ENCODE data around the gene SLC27A4.

SLC27A4 gene

GRCh38 chr9:128384801-128385495 lies 44.6 kb downstream of the SLC27A4 start:
- H3K27me3 ChIP-seq (replicated peaks; ENCODE audit: control insufficient read depth, insufficient read depth, low read length) = no peaks in the 10 kb centered on the region
- TF ChIP-seq CTCF (IDR thresholded peaks at IDR 0.05; ENCODE audit: insufficient read depth, low read length, poor library complexity, severe bottlenecking) = no peak
- peaks cover 31% of the 10 kb centered on the region for H3K36me3 ChIP-seq (ENCODE audit: control insufficient read depth, insufficient read depth, low read length)
- no peak for DNase-seq (ENCODE audit: extremely low read depth, insufficient read length)
- H3K4me3 ChIP-seq (replicated peaks; ENCODE audit: low read depth, low read length) = no peak overlapping the region

- Histone ChIP-seq H3K4me3 (replicated peaks; ENCODE audit: low read depth, low read length) (no peak overlapping the region), H3K27me3 (replicated peaks; ENCODE audit: control insufficient read depth, insufficient read depth, low read length) (no peaks in the 10 kb centered on the region), H3K36me3 (ENCODE audit: control insufficient read depth, insufficient read depth, low read length) (peaks cover 33% of the 10 kb centered on the region)
- DNase-seq (ENCODE audit: extremely low read depth, insufficient read length) = no peak
- no peak for TF ChIP-seq CTCF (IDR thresholded peaks at IDR 0.05; ENCODE audit: insufficient read depth, low read length, poor library complexity, severe bottlenecking)
Measured at GRCh38 chr9:128385496-128386460, 45.5 kb downstream of the SLC27A4 start.

GRCh38 chr9:128388150-128388549 lies 47.8 kb downstream of the SLC27A4 start:
- no peak overlapping the region for H3K4me3 ChIP-seq (replicated peaks; ENCODE audit: low read depth, low read length)
- DNase-seq (ENCODE audit: extremely low read depth, insufficient read length) = no peak
- H3K27me3 ChIP-seq (replicated peaks; ENCODE audit: control insufficient read depth, insufficient read depth, low read length) = no peaks in the 10 kb centered on the region
- no peak for TF ChIP-seq CTCF (IDR thresholded peaks at IDR 0.05; ENCODE audit: insufficient read depth, low read length, poor library complexity, severe bottlenecking)
- peaks cover 35% of the 10 kb centered on the region for H3K36me3 ChIP-seq (ENCODE audit: control insufficient read depth, insufficient read depth, low read length)

- peaks cover 30% of the 10 kb centered on the region for H3K36me3 ChIP-seq (ENCODE audit: control insufficient read depth, insufficient read depth, low read length)
- TF ChIP-seq CTCF (IDR thresholded peaks at IDR 0.05; ENCODE audit: insufficient read depth, low read length, poor library complexity, severe bottlenecking) = no peak
- no peaks in the 10 kb centered on the region for H3K27me3 ChIP-seq (replicated peaks; ENCODE audit: control insufficient read depth, insufficient read depth, low read length)
- H3K4me3 ChIP-seq (replicated peaks; ENCODE audit: low read depth, low read length) = no peak overlapping the region
- DNase-seq (ENCODE audit: extremely low read depth, insufficient read length) = no peak
Measured at GRCh38 chr9:128389395-128390149, 49.2 kb downstream of the SLC27A4 start.

GRCh38 chr9:128390150-128390812 lies 50.0 kb downstream of the SLC27A4 start:
- no peak for DNase-seq (ENCODE audit: extremely low read depth, insufficient read length)
- Histone ChIP-seq H3K36me3 (ENCODE audit: control insufficient read depth, insufficient read depth, low read length) (peaks cover 28% of the 10 kb centered on the region), H3K27me3 (replicated peaks; ENCODE audit: control insufficient read depth, insufficient read depth, low read length) (no peaks in the 10 kb centered on the region), H3K4me3 (replicated peaks; ENCODE audit: low read depth, low read length) (no peak overlapping the region)
- no peak for TF ChIP-seq CTCF (IDR thresholded peaks at IDR 0.05; ENCODE audit: insufficient read depth, low read length, poor library complexity, severe bottlenecking)

Measured in GM06990 (cell line).